SK-N-MC (cell line): ENCODE measurements around the gene MYO5A.

ENCODE experiments used
- EZH2 ChIP-seq: fragments of 200-600 bp; sonication (generic); IDR thresholded peaks from one replicate; pipeline ENCODE4 v1.6.1; 2017; ENCODE audit warnings: antibody characterized with exemption
- POLR2AphosphoS5 ChIP-seq: IDR thresholded peaks from 2 replicates; pipeline ENCODE4 v1.6.1; 2012; ENCODE audit warnings: mild to moderate bottlenecking, low read depth, low read length, borderline replicate concordance

GRCh38 chr15:52558196-52558595 lies 29.5 kb upstream of the MYO5A start:
- no peak for TF ChIP-seq POLR2AphosphoS5
- no peak for TF ChIP-seq EZH2
